GM12878 (cell line): ENCODE data around the gene SDK2. TPM values are rescaled to one million over a fixed set of nuclear protein-coding genes. Genes with fewer than 3 reads are reported as not detected.

Source experiments
- ATAC-seq: fragments of 200-7000 bp; cut with Tn5 transposase; 3 replicates; pipeline ENCODE4 v1.9.1; 2020; ENCODE audit warnings: mild to moderate bottlenecking, moderate library complexity
- BruUV-seq: library from RNA; stranded (reverse); fragments of 400-500 nt; replicated peaks from 2 replicates; lab custom pipeline; 2021; lab: Mats Ljungman, UMichigan
- CTCF ChIA-PET: fragments of 300-600 bp; sonication (Branson Sonifier 250); formaldehyde crosslinking; extraction: SDS; loops from one replicate; lab custom pipeline; 2021; ENCODE audit warnings: inconsistent platforms; lab: Yijun Ruan, JAX
- POLR2A ChIA-PET: fragments of 350-600 bp; formaldehyde crosslinking; extraction: SDS; loops from one replicate; lab custom pipeline; 2021; ENCODE audit warnings: inconsistent platforms; lab: Charles Lee
- RAD21 ChIA-PET: fragments of 300-600 bp; sonication (Branson Sonifier 250); formaldehyde crosslinking; loops from one replicate; lab custom pipeline; 2023; ENCODE audit warnings: antibody characterized with exemption; ENCODE audit not compliant: unreplicated experiment; lab: Charles Lee
- SMC1A ChIA-PET: fragments of 300-600 bp; sonication (Branson Sonifier 250); formaldehyde crosslinking; loops from one replicate; lab custom pipeline; 2023; ENCODE audit not compliant: unreplicated experiment, uncharacterized antibody; lab: Charles Lee
- DNase-seq: peaks from one replicate; pipeline ENCODE4 v3.0.0-alpha.2; 2011; ENCODE audit warnings: low read depth, low spot score
- FAIRE-seq: peaks from 3 replicates; lab custom pipeline; 2011; peaks lifted over from hg19 to GRCh38; lab: Jason Lieb, UNC
- H2AFZ ChIP-seq: 2 replicates; pipeline ENCODE4 v1.6.0; 2011; ENCODE audit warnings: low read depth, low read length, control low read depth; ENCODE audit not compliant: control insufficient read depth
- H3K27ac ChIP-seq: 2 replicates; pipeline ENCODE4 v1.5.1; 2011; ENCODE audit warnings: control low read depth; ENCODE audit not compliant: control insufficient read depth, insufficient read depth
- H3K27me3 ChIP-seq, 2 experiments: replicated peaks in 1 of 2; 2 replicates each; pipeline versions ENCODE4 v1.6.0 to v1.6.1; 2011; ENCODE audit warnings: low read length in 1 of 2; ENCODE audit not compliant: control insufficient read depth in 2 of 2, insufficient read depth in 2 of 2
- H3K36me3 ChIP-seq, 2 experiments: 2 replicates each; pipeline ENCODE4 v1.5.1; 2011; ENCODE audit warnings: low read length in 1 of 2; ENCODE audit not compliant: control insufficient read depth in 2 of 2, insufficient read depth in 2 of 2
- H3K4me1 ChIP-seq: 2 replicates; pipeline ENCODE4 v1.6.1; 2011; ENCODE audit warnings: mild to moderate bottlenecking, low read length, moderate library complexity, mixed read lengths; ENCODE audit not compliant: control insufficient read depth, insufficient read depth
- H3K4me2 ChIP-seq: 2 replicates; pipeline ENCODE4 v1.6.0; 2011; ENCODE audit warnings: control low read depth; ENCODE audit not compliant: control insufficient read depth, insufficient read depth
- H3K4me3 ChIP-seq: fragments of 200-600 bp; sonication (generic); 2 replicates; pipeline ENCODE4 v1.5.1; 2016
- H3K79me2 ChIP-seq: 2 replicates; pipeline ENCODE4 v1.6.0; 2011; ENCODE audit warnings: low read length; ENCODE audit not compliant: control insufficient read depth, insufficient read depth
- H3K9ac ChIP-seq: 2 replicates; pipeline ENCODE4 v1.8.0; 2011; ENCODE audit warnings: low read length, control low read depth, mixed read lengths; ENCODE audit not compliant: control insufficient read depth, insufficient read depth
- H3K9me3 ChIP-seq: replicated peaks from 3 replicates; pipeline ENCODE4 v1.5.1; 2011; ENCODE audit warnings: mild to moderate bottlenecking, low read length; ENCODE audit not compliant: control insufficient read depth, insufficient read depth
- H4K20me1 ChIP-seq: 2 replicates; pipeline ENCODE4 v1.6.0; 2011; ENCODE audit not compliant: control insufficient read depth, insufficient read depth
- BCL11A ChIP-seq: IDR thresholded peaks from 2 replicates; pipeline ENCODE4 v1.6.1; 2011; ENCODE audit warnings: low read depth, low read length
- BRCA1 ChIP-seq: IDR thresholded peaks from 2 replicates; pipeline ENCODE4 v1.6.1; 2011; ENCODE audit warnings: low read depth, low read length, improper control_type of control experiment
- ELK1 ChIP-seq: IDR thresholded peaks from 2 replicates; pipeline ENCODE4 v1.6.1; 2012; ENCODE audit warnings: low read depth, low read length, improper control_type of control experiment
- HDAC2 ChIP-seq: fragments of 200-600 bp; sonication (generic); IDR thresholded peaks from 2 replicates; pipeline ENCODE4 v1.6.1; 2017
- NR2C1 ChIP-seq: fragments of 450-650 bp; IDR thresholded peaks from 2 replicates; pipeline ENCODE4 v1.6.1; 2017; ENCODE audit warnings: antibody characterized with exemption, mild to moderate bottlenecking, moderate library complexity
- PBX3 ChIP-seq: IDR thresholded peaks from 2 replicates; pipeline ENCODE4 v1.6.1; 2011; ENCODE audit warnings: mild to moderate bottlenecking, low read depth, low read length, moderate library complexity; ENCODE audit not compliant: insufficient replicate concordance
- POU2F2 ChIP-seq: IDR thresholded peaks from 3 replicates; pipeline ENCODE4 v1.6.1; 2011; ENCODE audit warnings: low read depth, mild to moderate bottlenecking, low read length, borderline replicate concordance
- RFX5 ChIP-seq: IDR thresholded peaks from 2 replicates; pipeline ENCODE4 v1.6.1; 2011; ENCODE audit warnings: low read depth, low read length, improper control_type of control experiment
- SKIL ChIP-seq: fragments of 450-650 bp; IDR thresholded peaks from 2 replicates; pipeline ENCODE4 v1.6.1; 2017; ENCODE audit warnings: mild to moderate bottlenecking, low read depth, inconsistent platforms; ENCODE audit not compliant: poor library complexity, severe bottlenecking
- SMARCA5 ChIP-seq: fragments of 450-650 bp; IDR thresholded peaks from 2 replicates; pipeline ENCODE4 v1.6.1; 2017; ENCODE audit warnings: mild to moderate bottlenecking
- SP1 ChIP-seq: IDR thresholded peaks from one replicate; pipeline ENCODE4 v1.6.1; 2011; ENCODE audit warnings: low read depth, low read length
- STAT1 ChIP-seq: fragments of 450-650 bp; conservative IDR thresholded peaks from 2 replicates; pipeline ENCODE4 v1.6.1; 2014; ENCODE audit warnings: antibody characterized with exemption, mild to moderate bottlenecking
- ZNF217 ChIP-seq: fragments of 450-650 bp; IDR thresholded peaks from 2 replicates; pipeline ENCODE4 v1.6.1; 2017; ENCODE audit warnings: antibody characterized with exemption, mild to moderate bottlenecking
- ZNF592 ChIP-seq: fragments of 450-650 bp; IDR thresholded peaks from 2 replicates; pipeline ENCODE4 v1.6.1; 2017; ENCODE audit warnings: mild to moderate bottlenecking, moderate library complexity
- WGBS: methylation state at CpG from one replicate; pipeline ENCODE4 v1.1.6; 2016; ENCODE audit warnings: low lambda C conversion rate; ENCODE audit not compliant: insufficient replicate concordance, insufficient coverage; ENCODE audit errors: missing lambda C conversion rate; 5-methylcytosine and 5-hydroxymethylcytosine counted together
- in situ Hi-C: fragments of 300-500 bp; cut with MboI; formaldehyde crosslinking; loops from 9 replicates; pipeline ENCODE4 v1.14.3; 2018; ENCODE audit warnings: mixed read lengths
- intact Hi-C: fragments of 100-400 bp; cut with micrococcal nuclease; formaldehyde crosslinking; loops from one replicate; pipeline ENCODE4 v1.14.2; 2022; ENCODE audit not compliant: unreplicated experiment
- polyA plus RNA-seq, 11 experiments: library from polyadenylated mRNA; depleted of rRNA in 4 of 11; unstranded in 6 of 11; stranded (reverse) in 5 of 11; fragments of >200 nt; fragmentation: Nextera tagmentation in 4 of 11; fragmentation: Illumina TruSeq in 1 of 11; extraction: Ambion mirVana in 4 of 11; extraction: Trizol in 1 of 11; gene quantifications; 1 replicate in 1 of 11; 2 replicates in 10 of 11; pipeline versions ENCODE4 v1.2.1 to v1.2.3, GENCODE V29; 2011 to 2016; ENCODE audit warnings: inconsistent platforms in 2 of 11, missing spikeins in 2 of 11, low read depth in 1 of 11
- total RNA-seq, 4 experiments: library from RNA; depleted of rRNA in 3 of 4; stranded (reverse); fragments of >200 nt in 3 of 4; fragmentation: Illumina TruSeq in 1 of 4; extraction: Trizol in 1 of 4; gene quantifications; 2 replicates each; pipeline versions ENCODE4 v1.2.1 to v1.2.3, GENCODE V29; 2013 to 2021

The SDK2 gene
- total and polyA plus RNA-seq, 10 of the 15 experiments (the other 5 are each of a cell fraction or from before 2014, with no cell fraction given), result 0.03 to 0.08 (median 0.03) TPM; not detected in 7

- Histone ChIP-seq H3K4me3 (no peak overlapping the region), H3K9ac (no peak overlapping the region), H3K27me3 (no peaks in the 10 kb centered on the region), H3K27ac (no peak overlapping the region), H4K20me1 (no peaks in the 10 kb centered on the region), H3K79me2 (no peaks in the 10 kb centered on the region), H3K4me1 (no peaks in the 10 kb centered on the region)
- CTCF ChIA-PET, result no interaction called here
- DNase-seq, result no peak
- SMC1A ChIA-PET, result no interaction called here
- RAD21 ChIA-PET, result interaction anchor here (0.8 kb wide), 1 partner anchor 87 kb away, joined by 4 read pairs; no protein-coding TSS in a partner anchor
- no peak for ATAC-seq
- in situ Hi-C loops, result no loop called here
- intact Hi-C loops, result no loop called here
- WGBS, result 30% methylated on average over 6 of the region's 6 CpGs
- no peak for TF ChIP-seq POU2F2
- no peak for TF ChIP-seq SMARCA5
- no peak for TF ChIP-seq ELK1
- no peak for TF ChIP-seq STAT1
- TF ChIP-seq PBX3, result no peak
- no peak for TF ChIP-seq ZNF217
- TF ChIP-seq BCL11A, result no peak
- TF ChIP-seq SKIL, result no peak
- TF ChIP-seq BRCA1, result no peak
- TF ChIP-seq NR2C1, result no peak
- no peak for TF ChIP-seq HDAC2
- TF ChIP-seq SP1, result no peak
- TF ChIP-seq RFX5, result no peak
- TF ChIP-seq ZNF592, result no peak
- TF ChIP-seq, all 136 proteins: peak for 0
- no peak overlapping the region for H2AFZ ChIP-seq
- no peak overlapping the region for H3K4me2 ChIP-seq
- no peak for FAIRE-seq
- no peaks in the 10 kb centered on the region for H3K36me3 ChIP-seq
- H3K9me3 ChIP-seq, result no peaks in the 10 kb centered on the region
- POLR2A ChIA-PET, result interaction anchor here (0.6 kb wide), 1 partner anchor 219 kb away, joined by 3 read pairs; no protein-coding TSS in a partner anchor
- no TSS peak for BruUV-seq
Measured at GRCh38 chr17:73386561-73386960, 257.7 kb downstream of the SDK2 start.
